Stimulated activated CD8-positive, alpha-beta memory T cell treated with anti-CD3 and anti-CD28 coated beads, Interleukin-12 subunit alpha, Interleukin-12 subunit beta, amount 100 ng/mL, for 24 hours (primary cell): Measurements from ENCODE around the gene TLE5.
"Not testable (repeated sequence)": the region's sequence is repeated elsewhere in the genome, so short reads cannot be mapped to it uniquely, and the experiment has no call there.

ENCODE experiments used
- DNase-seq: peaks from one replicate; pipeline ENCODE4 v3.0.0-alpha.2; 2020; ENCODE audit errors: extremely low read depth

The TLE5 gene

GRCh38 chr19:3025549-3025886, 36.8 kb downstream of the TLE5 start:
- no peak for DNase-seq

- no peak for DNase-seq
Observed at GRCh38 chr19:3024870-3025548, 37.3 kb downstream of the TLE5 start.

GRCh38 chr19:3024509-3024869, 37.8 kb downstream of the TLE5 start:
- no peak for DNase-seq

- DNase-seq = no peak
Observed at GRCh38 chr19:3020321-3020960, 41.9 kb downstream of the TLE5 start.

- no peak for DNase-seq
Observed at GRCh38 chr19:3019211-3019854, 43.0 kb downstream of the TLE5 start.

- no peak for DNase-seq
Observed at GRCh38 chr19:3017923-3018322, 44.4 kb downstream of the TLE5 start.

GRCh38 chr19:3015126-3016057, 46.9 kb downstream of the TLE5 start:
- no peak for DNase-seq

- no peak for DNase-seq
Observed at GRCh38 chr19:3014135-3014534, 48.2 kb downstream of the TLE5 start.

- DNase-seq = no peak
Observed at GRCh38 chr19:3013263-3013725, 49.0 kb downstream of the TLE5 start.

GRCh38 chr19:3012621-3013262, 49.6 kb downstream of the TLE5 start:
- no peak for DNase-seq

GRCh38 chr19:3012059-3012458, 50.2 kb downstream of the TLE5 start:
- not testable (repeated sequence) for DNase-seq

- DNase-seq = no peak
Observed at GRCh38 chr19:3010871-3011270, 51.4 kb downstream of the TLE5 start.

- DNase-seq = no peak
Observed at GRCh38 chr19:3008994-3009393, 53.3 kb downstream of the TLE5 start.

- DNase-seq = no peak
Observed at GRCh38 chr19:3007975-3008374, 54.3 kb downstream of the TLE5 start.

GRCh38 chr19:3006075-3006767, 56.1 kb downstream of the TLE5 start:
- DNase-seq = no peak

- no peak for DNase-seq
Observed at GRCh38 chr19:3005345-3005744, 57.0 kb downstream of the TLE5 start.

GRCh38 chr19:3004522-3004921, 57.8 kb downstream of the TLE5 start:
- no peak for DNase-seq

GRCh38 chr19:3003046-3003445, 59.2 kb downstream of the TLE5 start:
- DNase-seq = no peak
